ENCODE data around the gene RNU7-1.

Gene RNU7-1

GRCh38 chr12:6968426-6968825, 24.8 kb downstream of the RNU7-1 start:
- no peak for DNase-seq

GRCh38 chr12:6970096-6970527, 26.5 kb downstream of the RNU7-1 start:
- DNase-seq = no peak

GRCh38 chr12:6974180-6974579, 30.6 kb downstream of the RNU7-1 start:
- no peak for DNase-seq

- DNase-seq = no peak
Measured at GRCh38 chr12:6975297-6976032, 31.8 kb downstream of the RNU7-1 start.

GRCh38 chr12:6977653-6978052, 34.0 kb downstream of the RNU7-1 start:
- DNase-seq = no peak

- DNase-seq = no peak
Measured at GRCh38 chr12:6978188-6978587, 34.6 kb downstream of the RNU7-1 start.

- DNase-seq = no peak
Measured at GRCh38 chr12:6978611-6979011, 35.0 kb downstream of the RNU7-1 start.

- no peak for DNase-seq
Measured at GRCh38 chr12:6979021-6979420, 35.4 kb downstream of the RNU7-1 start.

- DNase-seq = no peak
Measured at GRCh38 chr12:6979453-6979852, 35.8 kb downstream of the RNU7-1 start.

- DNase-seq = no peak
Measured at GRCh38 chr12:6980075-6980474, 36.5 kb downstream of the RNU7-1 start.

GRCh38 chr12:6980740-6981139, 37.1 kb downstream of the RNU7-1 start:
- DNase-seq = no peak

GRCh38 chr12:6981152-6982052, 37.8 kb downstream of the RNU7-1 start:
- no peak for DNase-seq

- no peak for DNase-seq
Measured at GRCh38 chr12:6982532-6982931, 38.9 kb downstream of the RNU7-1 start.

GRCh38 chr12:6987956-6988553, 44.4 kb downstream of the RNU7-1 start:
- no peak for DNase-seq

All from fibroblast of upper back skin (primary cell).